NCI-H510A (cell line): ENCODE results near the gene DSTN.
"Not testable (repeated sequence)": the region's sequence is repeated elsewhere in the genome, so short reads cannot be mapped to it uniquely, and the experiment has no call there.

Source experiments
- DNase-seq: peaks from one replicate; lab custom pipeline; 2025; lab: John Stamatoyannopoulos, UW

DSTN gene

GRCh38 chr20:17651129-17651759 is 81.4 kb downstream of the DSTN start:
- no peak for DNase-seq

DNA sequence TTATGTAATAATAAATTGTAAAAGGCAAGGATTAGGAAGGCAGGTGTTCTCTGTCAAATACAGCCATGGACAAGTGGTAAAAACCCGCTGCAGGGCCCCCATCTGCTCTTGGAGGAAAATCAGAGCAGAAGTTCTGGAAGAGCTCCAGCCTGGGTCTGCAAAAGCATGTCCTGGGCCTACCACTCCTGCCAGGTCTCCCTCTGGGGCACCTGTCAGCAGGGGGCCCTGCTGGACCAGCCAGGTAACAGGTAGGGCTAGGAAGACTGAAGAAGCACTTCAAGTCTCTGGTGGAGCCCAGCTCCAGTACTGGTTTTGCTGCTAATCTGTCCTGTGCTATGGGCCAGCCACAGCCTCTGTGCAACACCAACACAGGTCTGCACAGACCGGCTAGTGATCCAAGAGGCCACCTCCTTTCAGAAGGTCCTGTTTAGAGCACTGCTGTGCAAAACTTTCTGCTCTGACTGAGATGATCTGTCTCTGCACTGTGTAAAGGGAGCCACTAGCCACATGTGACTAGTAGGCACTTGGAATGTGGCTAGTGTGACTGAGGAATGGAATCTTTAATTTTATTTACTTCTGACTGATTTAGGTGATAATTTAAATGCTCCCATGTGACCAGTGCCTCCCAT is 82.0 kb downstream of the DSTN start:
- no peak for DNase-seq

GRCh38 chr20:17652411-17652810 is 82.5 kb downstream of the DSTN start:
- no peak for DNase-seq

DNA sequence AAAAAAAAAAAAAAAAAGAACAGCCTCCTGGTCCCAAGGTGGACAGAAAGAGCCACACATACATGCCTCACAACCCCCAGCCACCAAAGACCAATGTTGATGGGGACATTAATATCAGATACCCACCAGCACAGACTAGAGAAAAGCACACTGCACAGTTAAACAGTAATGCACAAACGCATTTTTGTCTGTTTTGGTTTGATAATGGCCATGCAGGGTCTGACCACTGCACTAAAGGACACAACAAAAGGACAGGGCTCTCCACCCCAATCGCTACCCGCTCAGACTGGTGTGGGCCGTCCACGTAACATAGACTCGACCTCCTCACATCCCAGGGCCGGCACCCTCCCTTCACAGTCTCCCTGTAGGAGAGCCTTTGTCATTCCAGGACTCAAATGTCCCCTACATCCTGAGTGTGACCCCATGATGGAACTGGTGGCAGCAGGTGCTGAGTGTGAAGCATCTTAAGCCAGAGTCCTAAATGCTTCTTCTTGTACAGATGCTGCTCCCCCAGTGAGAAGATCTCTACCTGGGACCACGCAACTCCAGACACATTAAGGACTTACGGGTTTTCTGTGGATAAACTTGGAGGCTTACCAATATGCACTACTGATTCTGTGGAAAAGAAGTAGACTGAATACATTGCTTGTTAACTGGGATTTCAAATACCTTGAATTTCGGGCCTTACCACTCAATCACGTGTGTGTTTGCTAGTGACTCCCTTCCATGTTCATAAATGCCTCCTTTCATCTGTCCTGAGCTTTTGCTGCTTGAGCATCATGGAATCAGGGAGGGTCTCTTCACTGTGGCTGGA is 84.2 kb downstream of the DSTN start:
- DNase-seq: no peak

DNA sequence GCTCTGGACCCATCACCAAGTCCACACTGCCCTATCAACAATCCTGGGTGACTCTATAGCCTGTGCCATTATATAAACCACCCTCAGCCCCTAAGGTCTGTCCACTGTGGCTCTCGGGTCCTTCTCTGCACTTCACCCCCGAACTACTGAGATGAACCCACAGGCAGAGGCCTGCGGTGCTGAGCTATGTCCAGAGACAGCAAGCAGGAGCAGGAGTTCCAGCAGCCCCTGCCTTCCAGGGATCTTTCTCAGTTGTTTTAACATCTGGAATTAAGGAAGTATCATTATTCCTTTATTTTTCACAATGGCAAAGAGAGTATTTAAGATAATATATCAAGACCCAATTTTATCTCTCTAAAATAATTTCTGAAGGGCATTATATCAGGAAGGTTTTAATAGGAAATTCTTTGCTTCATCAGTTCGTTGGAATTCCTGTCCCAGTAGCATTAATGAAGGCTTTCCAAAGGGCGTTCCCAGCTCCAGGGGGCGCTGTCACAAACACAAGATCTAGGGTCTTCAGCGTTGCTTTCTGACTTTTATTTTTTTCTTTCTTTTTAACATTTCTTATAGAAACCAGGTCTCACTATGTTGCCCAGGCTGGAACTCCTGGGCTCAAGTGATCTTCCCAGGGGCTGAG is 84.9 kb downstream of the DSTN start:
- no peak for DNase-seq

- no peak for DNase-seq
These were observed 85.4 kb downstream of the DSTN start for GRCh38 chr20:17655286-17655651.

GRCh38 chr20:17655865-17656479 is 86.1 kb downstream of the DSTN start:
- no peak for DNase-seq

DNA sequence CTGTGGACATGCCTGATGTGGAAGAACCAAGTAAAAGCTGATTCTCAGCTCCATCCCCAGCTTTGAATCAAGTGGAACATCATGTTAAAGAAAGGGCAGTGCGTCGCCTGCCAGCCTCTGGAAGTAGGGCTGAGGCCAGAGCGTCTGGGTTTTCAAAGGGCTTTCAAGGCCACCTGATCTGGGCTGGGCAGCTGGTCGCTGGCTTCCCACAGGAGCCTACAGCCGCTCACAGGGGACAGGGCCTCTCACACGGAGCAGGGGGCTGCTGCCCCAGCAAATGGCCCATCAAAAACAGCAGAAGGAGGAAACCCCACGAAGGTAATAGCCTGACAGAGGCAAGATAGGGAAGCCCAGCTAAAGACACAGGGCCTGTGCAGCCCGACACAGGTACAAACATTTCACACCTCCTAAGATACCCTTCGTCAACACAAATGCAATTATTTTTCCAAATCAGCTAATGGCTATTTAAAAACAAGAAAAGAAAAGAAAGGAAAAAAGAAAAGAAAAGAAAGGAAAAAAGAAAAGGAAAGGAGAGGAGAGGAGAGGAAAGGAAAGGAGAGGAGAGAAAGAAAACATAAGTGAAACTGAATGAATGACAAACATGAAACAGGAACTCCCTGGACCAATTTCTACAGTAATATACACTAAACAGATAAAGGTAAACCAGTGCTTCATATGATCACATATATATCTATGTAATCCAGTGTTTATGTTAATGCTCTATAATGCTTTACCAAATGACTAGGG is 87.4 kb downstream of the DSTN start:
- DNase-seq: no peak

DNA sequence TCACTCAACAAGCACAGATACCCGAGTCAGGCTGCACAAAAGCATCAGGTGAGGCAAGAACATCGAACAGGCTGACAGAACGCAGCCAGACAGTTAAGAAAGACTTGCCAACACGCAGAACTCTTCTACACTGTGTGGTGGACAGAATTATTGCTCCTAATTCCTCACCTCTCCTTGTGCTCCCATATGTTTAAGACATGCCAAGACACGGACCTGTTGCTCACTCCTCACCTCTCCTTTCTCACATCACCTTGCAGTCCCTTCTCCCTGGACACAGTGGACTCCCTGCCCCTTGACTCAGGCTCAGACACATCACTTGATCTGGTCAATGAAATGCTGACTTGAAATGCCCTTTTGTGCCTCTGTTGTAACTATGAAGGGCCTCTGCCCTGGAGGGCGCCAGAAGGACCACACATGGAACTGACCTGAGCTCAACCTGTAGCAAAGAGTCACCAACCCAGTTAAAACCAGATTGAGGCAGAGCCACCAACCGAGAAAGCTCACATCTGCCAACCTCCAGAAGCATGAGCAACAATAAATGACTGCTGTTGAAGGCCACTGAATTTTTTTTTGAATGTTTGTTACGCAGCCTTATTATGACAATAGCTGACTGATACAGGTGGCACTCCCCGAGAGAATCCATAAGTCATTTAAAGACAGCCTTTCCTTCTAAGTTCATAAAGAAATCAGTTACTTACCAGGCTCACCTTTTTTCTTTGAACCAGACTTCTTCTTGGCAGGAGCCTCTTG is 88.2 kb downstream of the DSTN start:
- DNase-seq: no peak

DNA sequence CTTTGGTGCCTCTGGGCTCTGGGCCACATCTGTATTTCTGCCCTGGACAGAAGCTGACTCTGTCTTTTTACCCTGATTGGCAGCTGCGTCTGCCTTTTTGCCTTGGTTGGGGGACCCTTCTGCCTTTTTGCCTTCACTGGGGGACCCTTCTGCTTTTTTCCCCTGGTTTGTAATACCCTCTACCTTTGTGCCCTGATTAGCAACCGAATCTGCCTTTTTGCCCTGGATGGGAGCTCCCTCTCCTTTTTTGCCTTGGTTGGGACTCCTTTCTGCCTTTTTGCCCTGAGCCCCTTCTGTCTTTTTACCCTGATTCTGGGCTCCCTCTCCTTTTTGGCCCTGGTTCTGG is 88.7 kb downstream of the DSTN start:
- DNase-seq: no peak

GRCh38 chr20:17659344-17659743 is 89.5 kb downstream of the DSTN start:
- not testable (repeated sequence) for DNase-seq
